ENCODE measurements around the gene CISTR.
A peak's percentile ranks its signal among the peaks of the same experiment; 100 is the strongest.

The CISTR gene

GRCh38 chr12:53761306-53761705 lies 9.5 kb upstream of the CISTR start:
- DNase-seq = no peak

- no peak for DNase-seq
These were observed 7.5 kb upstream of the CISTR start for GRCh38 chr12:53759261-53759660.

GRCh38 chr12:53758730-53759103 lies 6.9 kb upstream of the CISTR start:
- no peak for DNase-seq

- DNase-seq = no peak
These were observed 6.4 kb upstream of the CISTR start for GRCh38 chr12:53758081-53758729.

GRCh38 chr12:53757101-53757770 lies 5.5 kb upstream of the CISTR start:
- peak; percentile 24 for DNase-seq

- DNase-seq = no peak
These were observed 4.7 kb upstream of the CISTR start for GRCh38 chr12:53756300-53757100.

- no peak for DNase-seq
These were observed 4.1 kb upstream of the CISTR start for GRCh38 chr12:53755893-53756292.

- DNase-seq = no peak
These were observed 3.7 kb upstream of the CISTR start for GRCh38 chr12:53755451-53755891.

- DNase-seq = peak; percentile 60
These were observed 3.0 kb upstream of the CISTR start for GRCh38 chr12:53754633-53755264.

- no peak for DNase-seq
These were observed 2.4 kb upstream of the CISTR start for GRCh38 chr12:53754188-53754585.

- DNase-seq = no peak
These were observed 842 bp upstream of the CISTR start for GRCh38 chr12:53752621-53753020.

- DNase-seq = no peak
These were observed 418 bp upstream of the CISTR start for GRCh38 chr12:53752192-53752601.

- DNase-seq = no peak
These were observed 905 bp downstream of the CISTR start for GRCh38 chr12:53750812-53751335.

- DNase-seq = no peak
These were observed 1.6 kb downstream of the CISTR start for GRCh38 chr12:53749986-53750811.

GRCh38 chr12:53748072-53748840 lies 3.5 kb downstream of the CISTR start:
- no peak for DNase-seq

- no peak for DNase-seq
These were observed 4.7 kb downstream of the CISTR start for GRCh38 chr12:53747095-53747494.

GRCh38 chr12:53746592-53747092 lies 5.1 kb downstream of the CISTR start:
- DNase-seq = peak; percentile 20

- DNase-seq = no peak
These were observed 7.0 kb downstream of the CISTR start for GRCh38 chr12:53744751-53745150.

GRCh38 chr12:53744130-53744441 lies 7.7 kb downstream of the CISTR start:
- DNase-seq = no peak

GRCh38 chr12:53743266-53744129 lies 8.3 kb downstream of the CISTR start:
- no peak for DNase-seq

- no peak for DNase-seq
These were observed 11.7 kb downstream of the CISTR start for GRCh38 chr12:53740130-53740491.

Measured in DMS 273 treated with DMSO at 0.1 percent for 48 hours (cell line).